Esophagus muscularis mucosa (tissue), 4 donors: ENCODE results near the gene NUCKS1. TPM values are rescaled to one million over a fixed set of nuclear protein-coding genes. Genes with fewer than 3 reads are reported as not detected.

Source experiments
- DNase-seq: peaks from one replicate; pipeline ENCODE4 v3.0.0-alpha.2; 2017; ENCODE audit errors: extremely low spot score
- H3K27ac ChIP-seq, 4 donors: fragments of 200-600 bp; sonication (generic); replicated peaks in 1 of 4; 1 replicate in 3 of 4; 2 replicates in 1 of 4; pipeline ENCODE4 v1.5.1; 2016 to 2019; ENCODE audit warnings: mild to moderate bottlenecking in 1 of 4
- H3K27me3 ChIP-seq, 4 donors: fragments of 200-600 bp; sonication (generic); one replicate each; pipeline versions ENCODE4 v1.5.1 to v1.6.0; 2016 to 2019
- H3K36me3 ChIP-seq, 4 donors: fragments of 200-600 bp; sonication (generic); one replicate each; pipeline ENCODE4 v1.5.1; 2016 to 2019
- H3K4me1 ChIP-seq, 4 donors: fragments of 200-600 bp; sonication (generic); one replicate each; pipeline ENCODE4 v1.5.1; 2016 to 2019
- H3K4me3 ChIP-seq, 4 donors: fragments of 200-600 bp; sonication (generic); 1 replicate in 2 of 4; 2 replicates in 2 of 4; pipeline ENCODE4 v1.5.1; 2016 to 2019; ENCODE audit warnings: mild to moderate bottlenecking in 4 of 4, moderate library complexity in 1 of 4
- H3K9me3 ChIP-seq, 4 donors: fragments of 200-600 bp; sonication (generic); 1 replicate in 3 of 4; 2 replicates in 1 of 4; pipeline ENCODE4 v1.5.1; 2016 to 2019
- EP300 ChIP-seq: sonication (generic); formaldehyde crosslinking; IDR thresholded peaks from one replicate; pipeline ENCODE4 v1.6.1; 2017; ENCODE audit warnings: antibody characterized with exemption
- POLR2A ChIP-seq: fragments of 450-650 bp; IDR thresholded peaks from one replicate; pipeline ENCODE4 v1.6.1; 2017; ENCODE audit warnings: antibody characterized with exemption, moderate library complexity, mild to moderate bottlenecking, low read depth
- POLR2AphosphoS5 ChIP-seq, 2 donors: sonication (generic); formaldehyde crosslinking; IDR thresholded peaks; one replicate each; pipeline ENCODE4 v1.6.1; 2017; ENCODE audit warnings: antibody characterized with exemption in 2 of 2
- WGBS: methylation state at CpG from one replicate; pipeline ENCODE4 v1.1.5; 2018; 5-methylcytosine and 5-hydroxymethylcytosine counted together
- intact Hi-C: fragments of 100-400 bp; cut with DNase I; formaldehyde crosslinking; loops from one replicate; pipeline ENCODE4 v1.15.1; 2023
- total RNA-seq, 4 donors: library from RNA; depleted of rRNA; stranded (reverse); fragments of >200 nt; gene quantifications; one replicate each; pipeline versions ENCODE4 v1.1.0 to v1.2.1, GENCODE V29; 2016
- TF ChIP-seq, protein P1 (sequence below), 3 experiments: fragments of 200-600 bp in 2 of 3; fragments of 450-650 bp in 1 of 3; sonication (generic) in 2 of 3; IDR thresholded peaks; one replicate each; pipeline ENCODE4 v1.5.1; 2017 to 2019; ENCODE audit warnings: antibody characterized with exemption in 3 of 3, mild to moderate bottlenecking in 2 of 3, moderate library complexity in 1 of 3

Gene NUCKS1
- total RNA-seq, 4 donors from 2014 or later, result 111 to 120 (median 116) TPM

GRCh38 chr1:205668951-205669340 is 81.0 kb downstream of the NUCKS1 start:
- no peak for DNase-seq
- intact Hi-C loops, result no loop called here
- 83% methylated on average over 4 of the region's 5 CpGs for WGBS
- Histone ChIP-seq H3K27ac (no peak overlapping the region), H3K4me3 (no peak overlapping the region), H3K27me3 (peaks cover 0 to 32% (median 0%) of the 10 kb centered on the region in 4 donors), H3K9me3 (no peaks in the 10 kb centered on the region), H3K4me1 (peaks cover 0 to 21% (median 9%) of the 10 kb centered on the region in 4 donors), H3K36me3 (no peaks in the 10 kb centered on the region)
- TF ChIP-seq, protein P1, sequence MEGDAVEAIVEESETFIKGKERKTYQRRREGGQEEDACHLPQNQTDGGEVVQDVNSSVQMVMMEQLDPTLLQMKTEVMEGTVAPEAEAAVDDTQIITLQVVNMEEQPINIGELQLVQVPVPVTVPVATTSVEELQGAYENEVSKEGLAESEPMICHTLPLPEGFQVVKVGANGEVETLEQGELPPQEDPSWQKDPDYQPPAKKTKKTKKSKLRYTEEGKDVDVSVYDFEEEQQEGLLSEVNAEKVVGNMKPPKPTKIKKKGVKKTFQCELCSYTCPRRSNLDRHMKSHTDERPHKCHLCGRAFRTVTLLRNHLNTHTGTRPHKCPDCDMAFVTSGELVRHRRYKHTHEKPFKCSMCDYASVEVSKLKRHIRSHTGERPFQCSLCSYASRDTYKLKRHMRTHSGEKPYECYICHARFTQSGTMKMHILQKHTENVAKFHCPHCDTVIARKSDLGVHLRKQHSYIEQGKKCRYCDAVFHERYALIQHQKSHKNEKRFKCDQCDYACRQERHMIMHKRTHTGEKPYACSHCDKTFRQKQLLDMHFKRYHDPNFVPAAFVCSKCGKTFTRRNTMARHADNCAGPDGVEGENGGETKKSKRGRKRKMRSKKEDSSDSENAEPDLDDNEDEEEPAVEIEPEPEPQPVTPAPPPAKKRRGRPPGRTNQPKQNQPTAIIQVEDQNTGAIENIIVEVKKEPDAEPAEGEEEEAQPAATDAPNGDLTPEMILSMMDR (IDR thresholded peaks at IDR 0.05), result no peak
- TF ChIP-seq POLR2AphosphoS5 (IDR thresholded peaks at IDR 0.05), result no peak
- TF ChIP-seq POLR2A, result no peak
- no peak for TF ChIP-seq EP300

- TF ChIP-seq, protein P1 (IDR thresholded peaks at IDR 0.05), result no peak
- no peak for TF ChIP-seq POLR2A
- no peak for TF ChIP-seq POLR2AphosphoS5 (IDR thresholded peaks at IDR 0.05)
- peaks cover 0 to 21% (median 9%) of the 10 kb centered on the region in 4 donors for H3K4me1 ChIP-seq
- no peak overlapping the region for H3K27ac ChIP-seq
- intact Hi-C loops, result no loop called here
- no peak overlapping the region for H3K4me3 ChIP-seq
- peaks cover 0 to 32% (median 0%) of the 10 kb centered on the region in 4 donors for H3K27me3 ChIP-seq
- no peak for DNase-seq
- WGBS, result 85% methylated on average over 11 of the region's 11 CpGs
- no peaks in the 10 kb centered on the region for H3K36me3 ChIP-seq
- H3K9me3 ChIP-seq, result no peaks in the 10 kb centered on the region
Measured at GRCh38 chr1:205667909-205668643, 81.9 kb downstream of the NUCKS1 start.

- TF ChIP-seq POLR2A, result no peak
- TF ChIP-seq, protein P1 (IDR thresholded peaks at IDR 0.05), result no peak
- no peak for TF ChIP-seq POLR2AphosphoS5 (IDR thresholded peaks at IDR 0.05)
- TF ChIP-seq EP300, result no peak
- Histone ChIP-seq H3K9me3 (no peaks in the 10 kb centered on the region), H3K27ac (no peak overlapping the region), H3K4me1 (peaks cover 0 to 21% (median 9%) of the 10 kb centered on the region in 4 donors), H3K27me3 (peaks cover 0 to 32% (median 0%) of the 10 kb centered on the region in 4 donors), H3K4me3 (no peak overlapping the region), H3K36me3 (no peaks in the 10 kb centered on the region)
- intact Hi-C loops, result no loop called here
- no peak for DNase-seq
- 94% methylated on average over 2 of the region's 6 CpGs for WGBS
Measured at GRCh38 chr1:205666372-205667166, 83.4 kb downstream of the NUCKS1 start.

DNA sequence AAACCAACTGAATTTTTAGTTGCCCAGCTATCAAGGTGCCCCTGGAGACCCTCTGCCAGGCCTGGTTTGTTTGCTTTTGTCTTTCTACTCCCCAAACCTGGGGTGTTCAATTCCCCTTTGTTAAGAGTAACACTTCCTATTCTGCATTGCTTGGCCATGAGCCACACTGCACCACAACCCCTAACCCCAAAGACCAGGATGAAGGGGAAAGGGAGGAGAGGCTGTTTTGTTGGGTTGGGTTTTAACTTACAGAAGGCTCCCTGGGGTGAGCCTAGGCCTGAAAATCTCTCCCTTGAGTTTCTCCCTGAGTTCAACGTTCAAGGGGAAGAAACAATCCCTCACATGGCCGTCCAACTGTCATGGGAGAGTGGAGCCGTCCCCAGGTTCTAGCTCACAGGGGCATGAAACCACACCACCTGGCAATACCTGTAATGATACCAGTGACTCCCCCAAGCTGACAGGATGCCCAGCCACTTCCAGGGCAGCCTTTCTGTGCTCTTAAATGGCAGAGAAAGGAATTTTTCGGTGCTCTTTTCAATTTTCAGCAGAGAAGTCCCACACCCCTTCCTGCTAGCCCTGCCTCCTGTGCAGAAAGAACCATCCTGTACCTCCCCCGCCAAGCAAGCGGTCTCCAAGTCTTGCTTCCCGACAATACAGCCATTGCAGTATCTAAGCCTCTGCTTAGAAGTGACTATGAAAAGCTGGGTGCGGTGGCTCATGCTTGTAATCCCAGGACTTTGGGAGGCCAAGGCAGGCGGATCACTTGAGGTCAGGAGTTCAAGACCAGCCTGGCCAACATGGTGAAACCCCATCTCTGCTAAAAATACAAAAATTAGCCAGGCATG is 84.6 kb downstream of the NUCKS1 start:
- intact Hi-C loops, result no loop called here
- no peak for DNase-seq
- 68% methylated on average over 7 of the region's 9 CpGs for WGBS
- Histone ChIP-seq H3K4me1 (peaks cover 0 to 21% (median 7%) of the 10 kb centered on the region in 4 donors), H3K36me3 (no peaks in the 10 kb centered on the region), H3K4me3 (no peak overlapping the region), H3K27ac (no peak overlapping the region), H3K27me3 (peaks cover 0 to 24% (median 0%) of the 10 kb centered on the region in 4 donors), H3K9me3 (no peaks in the 10 kb centered on the region)
- TF ChIP-seq, protein P1 (IDR thresholded peaks at IDR 0.05), result no peak
